ENCODE data around the gene MORN1. TPM values are rescaled to one million over a fixed set of nuclear protein-coding genes. Genes with fewer than 3 reads are reported as not detected.

The MORN1 gene
- total and polyA plus RNA-seq, 2 of the 4 experiments (the other 2 are of a cell fraction): 3.0 to 4.2 TPM

DNA sequence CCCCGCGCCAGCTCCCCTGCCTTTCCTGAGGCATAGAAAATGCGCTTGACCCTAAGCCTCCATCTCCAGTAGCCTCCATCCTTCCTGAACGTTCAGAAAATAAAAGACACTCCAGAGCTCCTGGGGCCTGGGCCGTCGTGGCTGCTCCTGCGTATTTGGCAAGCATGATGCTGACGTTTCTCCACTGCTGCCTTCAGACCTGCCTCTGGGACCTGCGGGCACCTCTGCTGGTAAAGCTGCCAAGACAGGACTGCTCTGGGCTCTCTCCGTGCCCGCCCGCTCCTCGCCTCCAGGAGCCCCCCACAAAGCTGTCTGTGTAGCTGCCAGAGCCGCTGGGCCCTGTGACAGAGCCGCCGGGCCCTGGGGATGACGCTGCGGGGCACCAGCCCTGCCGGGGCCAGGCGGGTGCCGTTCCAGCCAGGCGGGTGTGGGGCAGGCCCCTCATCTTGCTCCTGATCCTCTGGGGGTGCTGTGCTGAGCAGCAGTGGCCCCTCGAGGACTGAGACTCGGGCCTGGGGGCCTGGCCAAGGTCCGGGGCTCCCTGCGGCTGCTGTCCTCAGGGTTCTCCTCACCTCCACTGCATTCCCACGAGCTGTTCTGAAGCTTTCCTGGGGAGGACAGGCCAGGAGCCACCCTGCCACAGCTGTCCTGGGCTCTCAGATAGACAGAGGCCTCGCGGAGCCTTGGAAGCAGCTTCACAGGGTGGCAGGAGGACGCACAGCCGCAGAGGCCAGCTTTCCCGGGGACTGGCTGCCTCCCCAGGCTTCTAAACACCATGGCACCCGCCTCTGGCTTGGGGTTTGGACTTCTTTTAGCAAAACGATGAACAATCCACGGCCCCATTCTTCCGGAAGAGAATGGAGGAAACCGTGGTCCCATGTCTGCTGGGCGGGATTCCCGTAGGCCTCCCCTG lies 48.1 kb downstream of the MORN1 start (continued):
- TF ChIP-seq MAZ (IDR thresholded peaks at IDR 0.05; ENCODE audit: borderline replicate concordance, low read depth, low read length): no peak

DNA sequence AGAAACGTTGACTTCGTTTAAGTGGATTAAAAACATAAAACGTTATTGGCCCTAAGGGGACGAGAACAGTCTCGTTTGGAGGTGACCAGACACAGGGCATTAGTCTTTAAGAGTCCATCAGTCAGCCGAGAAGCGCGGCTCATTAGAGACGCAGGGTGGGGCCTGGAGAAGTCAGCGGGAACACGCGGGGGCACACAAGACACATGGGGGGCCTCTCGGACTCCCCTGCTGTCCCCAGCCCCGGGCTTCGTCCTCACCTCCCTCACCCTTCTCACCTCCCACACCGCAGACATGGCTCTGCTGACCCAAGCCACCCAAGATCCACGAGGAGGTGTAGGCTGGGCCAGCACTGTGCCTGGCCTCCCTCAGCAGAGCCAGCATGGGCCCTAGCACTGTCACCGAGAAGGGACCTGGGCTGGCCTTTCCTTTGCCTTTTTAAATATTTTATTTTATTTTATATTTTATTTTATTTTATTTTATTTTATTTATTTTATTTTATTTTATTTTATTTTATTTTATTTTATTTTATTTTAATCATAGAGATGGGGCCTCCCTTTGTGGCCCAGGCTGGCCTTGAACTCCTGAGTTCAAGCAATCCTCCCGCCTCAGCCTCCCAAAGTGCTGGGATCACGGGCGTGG lies 48.9 kb downstream of the MORN1 start:
- H3K36me3 ChIP-seq (ENCODE audit: control insufficient read depth, insufficient read depth, low read length): no peaks in the 10 kb centered on the region
- ChIA-PET POLR2A (ENCODE audit: unreplicated experiment) (no interaction called here), CTCF (no interaction called here)
- no peak overlapping the region for H3K18ac ChIP-seq (ENCODE audit: low read depth, low read length)
- H3K27me3 ChIP-seq (ENCODE audit: control insufficient read depth, insufficient read depth, low read length): no peaks in the 10 kb centered on the region; the same call in 1 of the 2 replicates
- H3K23ac ChIP-seq (ENCODE audit: low read depth, low read length): no peak overlapping the region
- no peak for DNase-seq
- H4K20me1 ChIP-seq (ENCODE audit: insufficient read depth, low read length): no peaks in the 10 kb centered on the region
- H3K4me1 ChIP-seq (ENCODE audit: control insufficient read depth, insufficient read depth, low read length): no peaks in the 10 kb centered on the region
- H2BK15ac ChIP-seq (ENCODE audit: low read depth, low read length): no peak overlapping the region
- H3K4me3 ChIP-seq (ENCODE audit: insufficient read depth, low read depth, low read length): no peak overlapping the region
- no peak overlapping the region for H3K27ac ChIP-seq (ENCODE audit: insufficient read depth, low read length)
- in situ Hi-C loops (cut with MboI; ENCODE audit: low sequenced_read_pairs) (no loop called here), dilution Hi-C loops (cut with HindIII; ENCODE audit: low sequenced_read_pairs, unreplicated experiment) (no loop called here), intact Hi-C loops (cut with micrococcal nuclease) (no loop called here)
- WGBS, 2 experiments (ENCODE audit: extremely low coverage in 2 of 2, insufficient read length in 1 of 2): 100% methylated on average over 3 of the region's 21 CpGs; no CpG with 5 or more reads in 1 of the 2 experiments
- no peak overlapping the region for H3K14ac ChIP-seq (replicated peaks; ENCODE audit: low read depth, low read length)
- no peak overlapping the region for H3K4me2 ChIP-seq (ENCODE audit: low read depth, low read length)
- H2BK20ac ChIP-seq (ENCODE audit: low read depth, low read length): no peak overlapping the region
- no peaks in the 10 kb centered on the region; the same call in 1 of the 2 replicates for H3K9me3 ChIP-seq (ENCODE audit: control insufficient read depth, insufficient read depth, low read length)
- no peak overlapping the region for H3K4ac ChIP-seq (ENCODE audit: low read depth, low read length)
- no peaks in the 10 kb centered on the region for H3K9me1 ChIP-seq (ENCODE audit: insufficient read depth, low read length)
- H2BK120ac ChIP-seq (ENCODE audit: low read depth, low read length): no peak overlapping the region
- H3K9ac ChIP-seq (ENCODE audit: low read depth, low read length): no peak overlapping the region
- no peak overlapping the region for H3K56ac ChIP-seq (ENCODE audit: extremely low read depth, insufficient read depth, low read length)
- BruUV-seq (replicated peaks): no TSS peak
- ATAC-seq (ENCODE audit: low read depth): no peak
- H4K5ac ChIP-seq (ENCODE audit: low read depth, low read length): no peak overlapping the region
- no peaks in the 10 kb centered on the region for H3K79me1 ChIP-seq (ENCODE audit: low read depth in 1 of 2, low read length in 2 of 2)
- no peak overlapping the region for H2BK5ac ChIP-seq (ENCODE audit: low read depth, low read length, poor library complexity, severe bottlenecking)
- H2AK5ac ChIP-seq (ENCODE audit: low read depth, low read length): no peak overlapping the region
- H4K8ac ChIP-seq (ENCODE audit: low read depth in 2 of 2, low read length in 2 of 2): no peak overlapping the region
- no peak overlapping the region for H4K91ac ChIP-seq (ENCODE audit: insufficient read depth, low read depth, low read length)
- H2AK9ac ChIP-seq (replicated peaks; ENCODE audit: low read depth, low read length, poor library complexity): no peak overlapping the region
- no peak overlapping the region for H2AFZ ChIP-seq (replicated peaks; ENCODE audit: low read length, poor library complexity)
- TF ChIP-seq BHLHE40 (IDR thresholded peaks at IDR 0.05; ENCODE audit: low read depth, low read length): no peak
- no peak for TF ChIP-seq POLR2A (IDR thresholded peaks at IDR 0.05; ENCODE audit: low read depth, low read length)
- TF ChIP-seq FOS (IDR thresholded peaks at IDR 0.05; ENCODE audit: low read depth, low read length): no peak
- TF ChIP-seq, protein P1, sequence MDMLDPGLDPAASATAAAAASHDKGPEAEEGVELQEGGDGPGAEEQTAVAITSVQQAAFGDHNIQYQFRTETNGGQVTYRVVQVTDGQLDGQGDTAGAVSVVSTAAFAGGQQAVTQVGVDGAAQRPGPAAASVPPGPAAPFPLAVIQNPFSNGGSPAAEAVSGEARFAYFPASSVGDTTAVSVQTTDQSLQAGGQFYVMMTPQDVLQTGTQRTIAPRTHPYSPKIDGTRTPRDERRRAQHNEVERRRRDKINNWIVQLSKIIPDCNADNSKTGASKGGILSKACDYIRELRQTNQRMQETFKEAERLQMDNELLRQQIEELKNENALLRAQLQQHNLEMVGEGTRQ (IDR thresholded peaks at IDR 0.05; ENCODE audit: low read depth, low read length): no peak
- TF ChIP-seq CEBPB (IDR thresholded peaks at IDR 0.05; ENCODE audit: low read depth, low read length): no peak
- TF ChIP-seq MXI1 (IDR thresholded peaks at IDR 0.05; ENCODE audit: borderline replicate concordance, low read depth, low read length): no peak
- TF ChIP-seq, protein P2, sequence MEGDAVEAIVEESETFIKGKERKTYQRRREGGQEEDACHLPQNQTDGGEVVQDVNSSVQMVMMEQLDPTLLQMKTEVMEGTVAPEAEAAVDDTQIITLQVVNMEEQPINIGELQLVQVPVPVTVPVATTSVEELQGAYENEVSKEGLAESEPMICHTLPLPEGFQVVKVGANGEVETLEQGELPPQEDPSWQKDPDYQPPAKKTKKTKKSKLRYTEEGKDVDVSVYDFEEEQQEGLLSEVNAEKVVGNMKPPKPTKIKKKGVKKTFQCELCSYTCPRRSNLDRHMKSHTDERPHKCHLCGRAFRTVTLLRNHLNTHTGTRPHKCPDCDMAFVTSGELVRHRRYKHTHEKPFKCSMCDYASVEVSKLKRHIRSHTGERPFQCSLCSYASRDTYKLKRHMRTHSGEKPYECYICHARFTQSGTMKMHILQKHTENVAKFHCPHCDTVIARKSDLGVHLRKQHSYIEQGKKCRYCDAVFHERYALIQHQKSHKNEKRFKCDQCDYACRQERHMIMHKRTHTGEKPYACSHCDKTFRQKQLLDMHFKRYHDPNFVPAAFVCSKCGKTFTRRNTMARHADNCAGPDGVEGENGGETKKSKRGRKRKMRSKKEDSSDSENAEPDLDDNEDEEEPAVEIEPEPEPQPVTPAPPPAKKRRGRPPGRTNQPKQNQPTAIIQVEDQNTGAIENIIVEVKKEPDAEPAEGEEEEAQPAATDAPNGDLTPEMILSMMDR (conservative IDR thresholded peaks at IDR 0.05; ENCODE audit: low read depth, low read length): no peak
- TF ChIP-seq CHD1 (IDR thresholded peaks at IDR 0.05; ENCODE audit: low read depth, low read length): no peak
- TF ChIP-seq NFE2L2 (IDR thresholded peaks at IDR 0.05; ENCODE audit: low read depth, low read length): no peak
- no peak for TF ChIP-seq RCOR1 (IDR thresholded peaks at IDR 0.05; ENCODE audit: insufficient replicate concordance, low read length)
- no peak for TF ChIP-seq RAD21 (IDR thresholded peaks at IDR 0.05; ENCODE audit: low read length)

Measured in IMR-90 (cell line).